NCI-H2196 treated with DMSO at 0.1 percent for 48 hours (cell line): ENCODE data around the gene KDM4D.
"Not testable (repeated sequence)": the region's sequence is repeated elsewhere in the genome, so short reads cannot be mapped to it uniquely, and the experiment has no call there.

ENCODE experiments used
- DNase-seq: peaks from one replicate; lab custom pipeline; 2025; ENCODE audit not compliant: unreplicated experiment; lab: John Stamatoyannopoulos, UW

Gene KDM4D

GRCh38 chr11:95028357-95028756 is 54.8 kb downstream of the KDM4D start:
- DNase-seq = no peak

DNA sequence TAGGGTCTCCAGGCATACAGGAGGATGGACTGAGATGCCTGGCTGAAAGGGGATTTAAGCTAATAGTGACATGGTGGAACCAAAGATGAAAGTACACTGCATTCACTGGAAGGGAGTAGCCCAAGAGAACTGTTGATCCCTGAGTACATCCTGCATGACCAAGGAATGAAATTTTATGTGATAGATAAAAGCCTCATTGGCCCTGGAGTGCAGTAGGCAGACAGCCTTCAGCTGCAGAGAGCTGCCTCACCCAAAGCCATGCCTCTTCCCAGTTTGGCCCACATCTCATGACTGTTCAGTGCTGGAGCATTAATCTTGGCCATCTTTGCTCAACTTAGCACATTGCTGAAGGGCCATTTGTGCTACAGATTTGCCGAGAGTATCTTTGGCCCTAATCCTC is 59.5 kb downstream of the KDM4D start:
- no peak for DNase-seq

DNA sequence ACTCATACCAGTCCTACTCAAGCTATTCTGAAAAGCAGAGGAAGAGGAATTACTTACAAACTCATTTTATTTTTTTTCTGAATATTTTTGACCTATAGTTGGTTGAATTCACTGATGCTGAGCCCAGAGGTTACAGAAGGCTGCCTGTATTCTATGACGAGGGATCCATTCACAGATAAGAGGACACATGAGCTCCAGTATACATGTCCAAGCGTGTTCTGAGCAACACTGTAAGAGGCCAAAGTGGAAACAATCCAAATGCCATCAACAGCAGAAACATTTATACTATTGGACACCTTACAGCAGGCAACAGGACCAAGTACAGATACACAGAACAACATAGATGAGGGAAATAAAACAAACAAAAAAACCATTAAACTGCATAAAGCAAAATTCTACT is 61.8 kb downstream of the KDM4D start:
- DNase-seq = peak; percentile 14

GRCh38 chr11:95037356-95038035 is 64.0 kb downstream of the KDM4D start:
- DNase-seq = not testable (repeated sequence)

DNA sequence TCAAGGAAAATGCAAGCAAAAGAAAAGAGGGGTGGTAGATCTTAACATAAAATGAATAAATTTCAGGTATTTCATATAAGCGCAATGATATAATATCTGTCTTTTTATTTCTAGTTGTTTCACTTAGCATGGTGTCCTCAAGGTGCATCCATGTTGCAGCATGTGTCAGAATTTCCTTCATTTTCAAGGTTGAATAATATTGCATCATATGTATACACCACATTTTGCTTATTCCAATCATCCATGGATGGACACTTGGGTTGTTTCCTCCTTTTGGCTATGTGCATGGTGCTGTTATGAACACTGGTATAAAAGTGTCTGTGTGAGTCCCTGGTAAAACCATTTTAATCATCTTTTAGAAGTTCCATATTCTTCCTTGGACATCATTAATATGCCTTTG is 68.7 kb downstream of the KDM4D start:
- DNase-seq = no peak

- no peak for DNase-seq
Observed at GRCh38 chr11:95042906-95043305, 69.4 kb downstream of the KDM4D start.

DNA sequence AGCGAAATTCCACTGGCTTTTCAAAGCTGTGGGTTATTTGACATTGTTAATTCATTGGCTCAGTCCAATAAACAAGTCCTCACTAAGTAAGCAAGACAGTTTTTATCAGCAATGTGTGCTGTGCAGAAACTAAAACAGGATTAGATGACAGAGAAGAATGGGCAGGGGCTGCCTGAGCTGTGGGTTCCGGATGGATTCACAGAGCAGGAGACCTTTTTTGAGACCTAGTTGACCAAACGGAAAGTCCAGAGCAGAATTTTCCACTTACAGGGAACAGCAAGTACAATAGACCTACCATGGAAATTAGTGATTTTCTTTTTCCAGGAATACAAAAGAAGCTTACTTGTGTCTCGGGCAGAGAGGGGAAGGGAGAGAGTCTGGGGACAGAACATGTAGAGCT is 70.5 kb downstream of the KDM4D start:
- DNase-seq = no peak

GRCh38 chr11:95045812-95046211 is 72.3 kb downstream of the KDM4D start:
- no peak for DNase-seq
